Astrocyte (in vitro differentiated cells and primary cell): Measurements from ENCODE around the gene CTSL.

ENCODE experiments used
- CTCF ChIP-seq: IDR thresholded peaks from 2 replicates; pipeline ENCODE4 v1.5.1; 2011; ENCODE audit warnings: low read depth, mild to moderate bottlenecking, inconsistent platforms, low read length, moderate library complexity; ENCODE audit not compliant: insufficient read depth
- EZH2 ChIP-seq: IDR thresholded peaks from 2 replicates; pipeline ENCODE4 v1.6.1; 2012; ENCODE audit warnings: mild to moderate bottlenecking, low read length, inconsistent platforms; ENCODE audit not compliant: insufficient read depth

DNA sequence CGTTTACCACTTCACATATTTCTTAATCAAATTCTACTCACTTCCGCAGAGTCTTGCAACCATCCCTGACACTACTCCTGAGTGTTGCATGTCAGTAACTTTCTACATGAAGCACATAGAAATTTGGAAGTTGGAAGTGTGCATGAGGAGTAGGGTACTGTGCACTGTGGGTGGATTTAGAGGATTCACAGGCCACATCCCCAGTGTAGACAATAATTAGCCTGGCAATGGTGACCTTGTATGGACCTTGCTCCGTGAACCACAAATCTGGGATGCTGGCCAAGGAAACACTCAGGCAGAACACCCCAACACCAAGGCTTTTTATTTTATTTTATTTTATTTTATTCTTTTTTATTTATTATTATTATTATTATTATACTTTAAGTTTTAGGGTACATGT, 25.5 kb downstream of the CTSL start:
- TF ChIP-seq CTCF = no peak
- no peak for TF ChIP-seq EZH2
